ENCODE data around the gene DOCK2. TPM values are rescaled to one million over a fixed set of nuclear protein-coding genes. Genes with fewer than 3 reads are reported as not detected.

The DOCK2 gene
- total and polyA plus RNA-seq, 8 donors = 0.73 to 15.6 (median 1.7) TPM

DNA sequence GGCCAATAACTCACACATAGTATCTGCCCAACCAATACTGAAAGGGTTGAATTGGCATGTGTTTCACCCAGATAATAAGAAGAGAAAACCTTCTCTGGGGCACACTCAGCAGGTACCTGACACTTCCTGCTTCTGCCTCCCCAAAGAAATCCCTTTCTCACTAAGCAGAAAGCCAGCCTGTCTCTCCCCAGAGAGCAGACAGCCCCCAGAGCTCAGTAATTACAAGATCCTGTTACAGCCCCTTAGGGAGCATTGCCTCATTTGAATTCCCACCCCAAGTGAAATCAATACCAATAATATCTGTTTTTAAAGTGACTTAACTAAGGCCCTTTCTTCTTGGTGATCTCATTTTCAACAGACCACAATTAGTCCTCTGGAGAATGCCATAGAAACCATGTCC is 430.1 kb downstream of the DOCK2 start:
- Histone ChIP-seq H3K9me3 (no peaks in the 10 kb centered on the region), H3K4me1 (no peaks in the 10 kb centered on the region), H3K36me3 (no peaks in the 10 kb centered on the region), H3K4me3 (no peak overlapping the region), H3K27ac (no peak overlapping the region), H3K27me3 (no peaks in the 10 kb centered on the region)
- intact Hi-C loops (cut with DNase I) = no loop called here
- no peak for ATAC-seq
- TF ChIP-seq, protein P1, sequence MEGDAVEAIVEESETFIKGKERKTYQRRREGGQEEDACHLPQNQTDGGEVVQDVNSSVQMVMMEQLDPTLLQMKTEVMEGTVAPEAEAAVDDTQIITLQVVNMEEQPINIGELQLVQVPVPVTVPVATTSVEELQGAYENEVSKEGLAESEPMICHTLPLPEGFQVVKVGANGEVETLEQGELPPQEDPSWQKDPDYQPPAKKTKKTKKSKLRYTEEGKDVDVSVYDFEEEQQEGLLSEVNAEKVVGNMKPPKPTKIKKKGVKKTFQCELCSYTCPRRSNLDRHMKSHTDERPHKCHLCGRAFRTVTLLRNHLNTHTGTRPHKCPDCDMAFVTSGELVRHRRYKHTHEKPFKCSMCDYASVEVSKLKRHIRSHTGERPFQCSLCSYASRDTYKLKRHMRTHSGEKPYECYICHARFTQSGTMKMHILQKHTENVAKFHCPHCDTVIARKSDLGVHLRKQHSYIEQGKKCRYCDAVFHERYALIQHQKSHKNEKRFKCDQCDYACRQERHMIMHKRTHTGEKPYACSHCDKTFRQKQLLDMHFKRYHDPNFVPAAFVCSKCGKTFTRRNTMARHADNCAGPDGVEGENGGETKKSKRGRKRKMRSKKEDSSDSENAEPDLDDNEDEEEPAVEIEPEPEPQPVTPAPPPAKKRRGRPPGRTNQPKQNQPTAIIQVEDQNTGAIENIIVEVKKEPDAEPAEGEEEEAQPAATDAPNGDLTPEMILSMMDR (IDR thresholded peaks at IDR 0.05) = no peak
- no peak for FAIRE-seq
- no peak for DNase-seq

DNA sequence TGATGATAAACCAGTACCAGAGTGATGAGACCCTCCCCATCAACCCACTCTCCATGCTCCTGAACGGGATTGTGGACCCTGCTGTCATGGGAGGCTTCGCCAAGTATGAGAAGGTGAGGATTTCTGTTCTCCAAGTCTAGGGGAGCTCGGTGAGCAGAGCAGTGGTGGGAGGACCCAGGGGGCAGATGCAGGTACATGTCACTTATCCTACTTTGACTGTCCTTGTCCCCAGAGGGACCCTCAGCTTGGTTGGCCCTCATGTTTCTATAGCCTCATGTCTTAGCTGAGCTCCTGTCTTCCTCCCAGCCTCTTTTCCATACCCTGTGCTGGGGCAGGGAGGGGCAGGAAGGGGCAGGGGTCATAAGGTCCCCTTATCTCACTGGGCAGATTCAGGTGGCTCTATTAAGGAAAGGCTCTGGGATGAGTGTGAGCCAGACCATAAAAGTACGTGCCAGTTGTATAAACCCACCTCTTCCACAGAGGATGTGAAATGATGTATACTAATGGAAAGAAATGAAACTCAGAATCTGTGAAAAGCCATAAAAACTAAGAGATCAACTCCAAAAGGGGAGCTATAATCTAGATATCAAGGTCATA is 430.6 kb downstream of the DOCK2 start:
- Histone ChIP-seq H3K9me3 (no peaks in the 10 kb centered on the region), H3K27ac (no peak overlapping the region), H3K4me1 (no peaks in the 10 kb centered on the region), H3K36me3 (no peaks in the 10 kb centered on the region), H3K27me3 (no peaks in the 10 kb centered on the region), H3K4me3 (no peak overlapping the region)
- intact Hi-C loops (cut with DNase I) = no loop called here
- TF ChIP-seq, protein P1 (IDR thresholded peaks at IDR 0.05) = no peak
- ATAC-seq (no peak), FAIRE-seq (no peak), DNase-seq (no peak)
- 45 to 62% methylated on average over 4 of the region's 4 CpGs for WGBS, 2 donors

DNA sequence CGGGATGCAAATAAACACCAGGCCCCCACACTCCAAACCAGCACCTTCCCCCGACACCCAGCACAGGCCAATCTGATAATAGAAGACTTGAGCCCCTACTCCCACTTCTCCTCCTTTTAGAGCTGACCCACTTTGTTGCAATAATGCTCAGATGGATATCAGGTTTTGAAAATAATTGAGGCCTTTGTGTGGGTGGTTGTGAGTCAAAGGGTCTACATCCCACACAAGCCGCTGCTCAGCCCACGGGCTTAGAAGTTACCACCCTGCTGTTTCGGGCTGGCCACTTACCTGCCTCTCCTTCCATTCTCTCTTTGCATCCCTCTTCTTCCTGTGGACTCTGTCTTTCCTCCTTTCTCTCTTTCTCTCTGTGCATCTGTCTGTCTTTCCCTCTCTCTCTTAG is 432.4 kb downstream of the DOCK2 start:
- FAIRE-seq (no peak), DNase-seq (no peak), ATAC-seq (no peak)
- 53 to 58% methylated on average over 5 of the region's 5 CpGs for WGBS, 2 donors
- no peaks in the 10 kb centered on the region for H3K9me3 ChIP-seq
- no peak overlapping the region for H3K4me3 ChIP-seq
- H3K36me3 ChIP-seq = no peaks in the 10 kb centered on the region
- no peaks in the 10 kb centered on the region for H3K4me1 ChIP-seq
- no peaks in the 10 kb centered on the region for H3K27me3 ChIP-seq
- TF ChIP-seq, protein P1 (IDR thresholded peaks at IDR 0.05) = no peak
- intact Hi-C loops (cut with DNase I) = no loop called here
- no peak overlapping the region for H3K27ac ChIP-seq

DNA sequence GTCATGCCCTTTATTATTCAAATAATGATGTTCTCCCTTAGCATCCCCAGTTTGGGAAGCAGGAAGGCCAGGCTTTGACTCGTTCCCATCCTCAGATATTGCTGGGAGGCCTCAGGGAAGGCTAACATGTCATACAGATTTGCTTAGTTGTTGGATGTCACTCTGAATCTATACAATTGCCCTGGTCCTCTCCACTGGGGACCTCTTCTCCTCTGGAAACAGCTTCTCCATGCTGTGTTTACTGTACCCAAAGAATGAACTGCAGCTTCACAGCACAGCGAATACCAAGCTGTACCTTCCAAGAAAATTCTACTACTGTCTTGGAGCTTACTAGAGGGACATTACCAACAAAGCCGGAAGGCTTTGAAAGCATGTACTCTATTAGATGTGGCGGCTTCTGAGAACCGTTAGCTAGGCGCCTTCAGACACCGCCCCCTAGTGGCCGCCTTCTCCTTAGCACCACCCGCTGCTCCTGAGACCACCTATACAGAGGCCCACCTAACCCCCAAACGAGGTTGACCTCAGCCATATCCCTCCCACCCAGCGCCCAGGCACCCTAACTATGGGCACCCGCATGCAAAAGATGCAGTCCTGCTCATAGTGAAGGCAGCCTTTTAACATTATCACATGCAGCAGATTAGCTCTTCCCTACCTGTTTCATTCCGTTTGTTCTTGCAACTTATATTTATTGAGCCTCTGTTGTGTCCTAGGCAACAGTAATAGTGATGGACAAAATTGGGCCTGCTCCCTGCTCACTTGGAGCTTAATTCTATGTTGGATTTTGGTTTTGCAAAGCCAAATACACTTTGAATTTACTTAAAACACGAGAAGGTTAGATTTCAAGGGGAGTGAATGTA is 433.7 kb downstream of the DOCK2 start:
- Histone ChIP-seq H3K36me3 (no peaks in the 10 kb centered on the region), H3K4me1 (no peaks in the 10 kb centered on the region), H3K9me3 (no peaks in the 10 kb centered on the region), H3K27me3 (no peaks in the 10 kb centered on the region), H3K4me3 (no peak overlapping the region), H3K27ac (no peak overlapping the region)
- FAIRE-seq (no peak), DNase-seq (peak in 2 of 6 donors; percentile 9 to 74), ATAC-seq (peak in 3 of 4 donors; percentile 38 to 61 (median 43))
- 22 to 29% methylated on average over 14 of the region's 14 CpGs for WGBS, 2 donors
- TF ChIP-seq, protein P1 (IDR thresholded peaks at IDR 0.05) = peak; percentile 27 to 62 (median 56)
- intact Hi-C loops (cut with DNase I) = no loop called here

DNA sequence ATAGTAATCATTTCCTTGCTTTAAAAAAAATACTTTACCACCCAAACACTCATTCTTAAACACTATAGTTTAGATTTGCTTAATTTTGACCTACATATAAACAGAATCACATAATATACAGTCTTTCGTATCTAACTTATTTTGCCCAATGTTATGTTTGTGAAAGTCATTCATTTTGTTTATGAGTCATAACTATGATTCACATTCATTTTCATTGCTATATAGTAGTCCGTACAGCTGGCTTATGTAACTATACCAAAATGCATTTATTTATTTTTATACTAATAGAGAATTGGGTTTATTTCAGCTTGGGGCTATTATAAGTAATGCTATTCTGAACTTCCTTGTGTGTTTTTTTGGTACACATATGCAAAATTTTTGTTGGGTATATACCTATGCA is 434.7 kb downstream of the DOCK2 start:
- no peak for ATAC-seq
- WGBS, 2 donors = 80 to 91% methylated on average over 2 of the region's 2 CpGs
- H3K36me3 ChIP-seq = no peaks in the 10 kb centered on the region
- intact Hi-C loops (cut with DNase I) = no loop called here
- H3K27ac ChIP-seq = no peak overlapping the region
- no peaks in the 10 kb centered on the region for H3K9me3 ChIP-seq
- no peak for DNase-seq
- no peaks in the 10 kb centered on the region for H3K27me3 ChIP-seq
- no peak overlapping the region for H3K4me3 ChIP-seq
- TF ChIP-seq, protein P1 (IDR thresholded peaks at IDR 0.05) = no peak
- no peaks in the 10 kb centered on the region for H3K4me1 ChIP-seq
- no peak for FAIRE-seq
